Urothelium cell line (cell line): ENCODE data around the gene SYT9.

Experiments
- DNase-seq: peaks from one replicate; pipeline ENCODE4 v3.0.0; 2011; ENCODE audit warnings: low spot score, mixed read lengths
- FAIRE-seq: peaks from 2 replicates; lab custom pipeline; 2011; peaks lifted over from hg19 to GRCh38; lab: Jason Lieb, UNC

Gene SYT9, protein sequence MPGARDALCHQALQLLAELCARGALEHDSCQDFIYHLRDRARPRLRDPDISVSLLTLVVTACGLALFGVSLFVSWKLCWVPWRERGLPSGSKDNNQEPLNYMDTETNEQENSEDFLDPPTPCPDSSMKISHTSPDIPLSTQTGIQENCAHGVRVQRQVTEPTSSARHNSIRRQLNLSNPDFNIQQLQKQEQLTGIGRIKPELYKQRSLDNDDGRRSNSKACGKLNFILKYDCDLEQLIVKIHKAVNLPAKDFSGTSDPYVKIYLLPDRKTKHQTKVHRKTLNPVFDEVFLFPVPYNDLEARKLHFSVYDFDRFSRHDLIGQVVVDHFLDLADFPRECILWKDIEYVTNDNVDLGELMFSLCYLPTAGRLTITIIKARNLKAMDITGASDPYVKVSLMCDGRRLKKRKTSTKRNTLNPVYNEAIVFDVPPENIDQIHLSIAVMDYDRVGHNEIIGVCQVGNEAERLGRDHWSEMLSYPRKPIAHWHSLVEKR

DNA sequence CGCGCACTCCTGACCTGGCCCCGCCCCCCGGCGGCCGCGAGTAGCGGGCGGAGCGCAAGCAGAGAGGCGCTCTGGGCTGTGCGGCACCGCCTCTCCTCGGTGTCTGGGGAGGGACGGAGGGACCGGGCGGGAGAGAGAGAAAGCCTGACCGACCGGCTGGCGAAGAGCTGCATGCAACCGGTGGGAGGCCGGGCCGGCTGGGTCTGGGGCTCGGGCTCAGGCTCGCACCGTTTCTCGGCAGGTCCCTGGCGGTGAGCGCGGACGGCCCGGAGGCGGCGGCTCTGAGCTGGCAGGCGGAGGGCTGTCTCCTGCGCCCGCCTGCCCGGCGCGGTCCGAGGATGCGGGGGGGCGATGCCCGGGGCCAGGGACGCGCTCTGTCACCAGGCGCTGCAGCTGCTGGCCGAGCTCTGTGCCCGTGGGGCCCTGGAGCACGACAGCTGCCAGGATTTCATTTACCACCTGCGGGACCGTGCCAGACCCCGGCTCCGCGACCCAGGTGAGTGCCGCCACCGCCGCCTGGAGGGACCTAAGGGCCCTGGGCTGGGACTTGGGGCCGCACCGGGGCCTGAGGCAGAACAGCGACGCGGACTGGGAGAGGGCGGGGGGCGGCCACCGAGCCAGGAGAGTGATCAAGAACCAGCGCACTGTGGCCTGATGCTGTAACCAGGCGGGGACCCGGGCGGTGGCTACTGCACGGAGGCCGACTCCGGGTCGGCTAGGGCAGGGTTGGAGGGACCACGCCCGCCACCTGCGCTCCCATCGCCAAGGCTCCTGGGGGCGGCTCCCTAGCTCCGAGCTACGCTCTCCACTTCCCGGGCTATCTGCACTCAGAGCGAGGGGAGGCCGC, at the start of gene SYT9:
Gene SYT9, plus strand, starts transcription at position 69 of the 847 bp plus-strand sequence. Its CDS starts 283 bp downstream, at position 352.
- FAIRE-seq (no peak), DNase-seq (peak; percentile 77)

DNA sequence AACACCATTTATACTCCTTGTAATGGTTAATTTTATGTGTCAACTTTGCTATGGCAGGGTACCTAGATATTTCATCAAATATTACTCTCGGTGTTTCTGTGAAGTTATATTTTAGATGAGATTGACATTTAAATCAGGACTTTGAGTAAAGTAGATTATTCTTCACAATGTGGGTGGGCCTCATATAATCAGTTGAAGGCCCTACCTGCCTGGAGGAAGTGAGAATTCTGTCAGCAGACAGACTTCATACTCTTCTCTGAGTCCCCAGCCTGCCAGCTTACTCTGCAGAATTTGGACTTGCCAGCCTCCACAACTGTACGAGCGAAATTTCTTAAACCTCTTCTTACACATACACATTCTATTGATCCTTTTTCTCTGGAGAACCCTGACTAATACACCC, 49.3 kb upstream of the SYT9 start:
- FAIRE-seq = no peak

DNA sequence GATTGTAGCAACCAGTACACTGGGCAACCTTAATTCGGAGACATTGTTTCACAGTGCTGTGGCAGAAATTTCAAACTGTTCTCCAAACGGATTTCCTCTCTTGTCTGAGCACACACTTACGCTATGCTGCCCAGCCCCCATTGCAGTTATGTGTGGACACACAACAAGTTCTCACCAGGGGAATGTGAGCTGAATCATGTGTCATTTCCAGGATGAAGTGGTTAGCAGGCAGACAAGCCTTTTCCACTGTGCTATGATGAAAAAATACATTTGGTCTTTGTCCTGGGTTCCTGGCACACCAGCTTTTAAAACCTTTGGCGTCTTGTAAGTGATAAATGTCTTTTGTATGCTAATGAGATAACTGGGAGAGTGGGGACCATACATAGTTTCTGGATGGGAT, 46.9 kb upstream of the SYT9 start:
- FAIRE-seq = peak; percentile 91
- peak; percentile 32 for DNase-seq

More for the DNA sequence above, 49.3 kb upstream of the SYT9 start:
- no peak for DNase-seq

DNA sequence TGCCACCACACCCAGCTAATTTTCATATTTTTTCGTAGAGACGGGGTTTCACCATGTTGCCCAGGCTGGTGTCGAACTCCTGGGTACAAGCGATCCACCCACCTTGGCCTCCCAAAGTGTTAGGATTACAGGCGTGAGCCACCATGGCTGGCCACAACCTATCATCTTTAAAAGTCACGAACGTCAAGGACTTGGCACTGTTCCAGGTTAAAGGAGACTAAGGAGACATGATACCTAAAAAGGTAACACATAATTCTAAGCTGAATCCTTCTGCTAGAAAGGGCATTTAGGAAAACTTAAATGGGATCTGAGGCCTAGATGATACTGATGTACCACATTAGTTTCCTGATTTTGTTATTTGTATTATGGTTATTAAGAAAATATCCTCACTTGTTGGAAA, 43.3 kb upstream of the SYT9 start:
- no peak for FAIRE-seq

DNA sequence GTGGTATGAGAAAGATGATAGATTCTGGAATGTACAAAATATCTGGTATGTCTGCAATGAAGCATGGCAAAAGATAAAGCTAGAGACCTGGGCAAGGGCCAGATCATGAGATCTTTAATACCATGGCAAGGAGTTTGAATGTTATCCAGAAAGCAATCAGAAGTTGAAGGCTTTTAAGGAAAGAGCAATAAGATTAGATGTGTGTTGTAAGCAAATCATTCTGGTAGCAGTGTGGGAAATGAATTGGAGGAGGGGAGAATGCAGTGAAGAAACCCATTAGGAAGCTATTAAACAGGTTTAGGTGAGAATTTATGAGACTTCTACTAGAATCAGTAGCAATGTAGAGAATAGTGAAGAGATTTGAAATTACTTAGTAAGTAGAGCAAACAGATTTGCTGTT, 32.2 kb upstream of the SYT9 start:
- FAIRE-seq (no peak), DNase-seq (no peak)

More for the DNA sequence above, 43.3 kb upstream of the SYT9 start:
- DNase-seq = no peak

DNA sequence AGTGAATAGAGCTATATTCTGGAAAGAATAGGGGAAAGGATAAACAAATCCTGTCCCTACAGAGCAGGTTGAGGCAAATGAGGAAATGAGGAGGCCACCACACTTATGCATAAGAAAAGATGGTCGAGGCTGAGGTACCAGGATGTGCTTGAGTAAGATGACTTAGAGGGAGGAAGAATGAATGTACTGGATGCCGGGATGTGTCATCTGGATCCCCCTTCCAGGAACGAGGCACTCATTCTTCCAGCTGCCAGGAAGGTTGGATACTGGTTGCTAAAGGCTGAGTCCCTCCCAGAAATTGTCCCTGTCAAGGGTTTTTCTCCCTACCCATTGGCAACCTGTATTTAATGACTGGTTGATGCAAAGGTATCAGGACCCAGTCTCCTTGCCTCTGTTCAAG, 31.1 kb upstream of the SYT9 start:
- FAIRE-seq (no peak), DNase-seq (no peak)

DNA sequence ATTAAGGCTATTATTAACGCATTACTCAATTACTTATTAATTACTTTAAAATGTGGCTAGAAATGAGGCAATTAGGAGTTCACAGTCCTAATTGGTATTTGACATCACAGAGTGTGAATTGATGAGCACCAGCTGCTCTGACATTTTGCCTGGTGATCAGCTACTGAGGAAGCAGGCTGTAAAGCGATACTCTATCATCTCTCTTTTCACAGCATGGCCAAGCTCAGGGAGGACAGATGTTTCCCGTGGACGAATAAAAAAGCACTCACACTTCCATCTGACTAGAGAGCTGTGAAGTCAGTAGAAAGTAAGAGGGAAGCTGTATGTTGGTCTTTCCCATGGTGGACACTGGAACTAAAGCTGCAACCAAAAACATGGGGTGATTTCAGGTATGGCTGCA, 29.1 kb upstream of the SYT9 start:
- no peak for DNase-seq

DNA sequence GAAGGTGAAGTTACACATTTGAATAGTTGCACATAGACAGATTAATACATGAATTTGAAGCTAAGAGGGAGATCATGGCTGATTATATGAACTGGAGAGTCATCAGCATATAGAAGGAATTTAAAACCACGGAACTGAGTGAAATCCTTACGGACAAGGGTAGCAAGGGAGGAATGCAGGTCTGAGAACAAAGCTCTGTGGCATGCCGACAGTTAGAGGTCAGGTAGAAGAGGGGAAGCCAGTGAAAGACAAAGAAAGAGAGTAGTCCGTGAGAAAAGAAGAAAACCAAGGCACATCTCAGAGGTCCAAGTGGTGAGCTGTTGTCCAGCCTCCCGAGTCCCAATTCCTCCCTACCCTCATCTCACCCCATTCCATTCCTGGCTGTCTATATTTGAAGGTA, 11.8 kb upstream of the SYT9 start:
- DNase-seq (no peak), FAIRE-seq (no peak)

More for the DNA sequence above, 29.1 kb upstream of the SYT9 start:
- FAIRE-seq = no peak

DNA sequence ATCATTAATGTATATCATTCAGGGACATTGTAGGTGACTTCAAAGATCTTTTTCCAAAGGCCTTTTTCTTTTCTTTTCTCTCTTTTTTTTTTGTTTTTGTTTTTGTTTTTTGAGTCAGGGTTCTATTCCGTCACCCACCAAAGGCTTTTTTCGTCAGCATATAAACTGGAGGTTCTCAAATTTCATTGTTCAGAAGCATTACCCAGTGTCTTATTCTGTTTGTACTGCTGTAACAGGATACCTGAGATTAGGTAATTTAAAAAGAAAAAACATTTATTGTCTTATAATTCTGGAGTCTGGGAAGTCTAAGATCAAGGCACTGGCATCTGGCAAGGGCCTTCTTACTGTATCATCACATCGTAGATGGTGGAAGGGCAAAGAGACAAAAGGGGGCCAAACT, 6.4 kb upstream of the SYT9 start:
- DNase-seq (no peak), FAIRE-seq (no peak)

DNA sequence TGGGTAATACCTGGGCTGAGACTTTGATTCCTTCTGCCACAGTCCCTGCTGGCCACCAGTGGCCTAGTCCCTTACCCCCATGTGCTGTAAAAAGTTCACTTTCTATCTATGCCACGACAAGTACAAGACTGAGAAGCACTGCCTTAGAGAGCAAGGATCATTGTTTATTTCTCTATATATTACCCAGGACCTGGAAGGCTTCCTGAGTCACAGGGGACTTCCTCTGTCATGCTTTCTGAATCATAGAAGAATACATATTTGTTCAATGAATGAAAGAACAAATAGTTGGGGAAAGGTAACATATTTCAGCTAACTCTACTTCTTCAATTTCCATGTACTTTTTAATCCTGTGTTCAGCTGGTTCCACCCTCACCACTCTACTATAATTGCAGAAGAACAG, 5.5 kb upstream of the SYT9 start:
- DNase-seq = no peak
- FAIRE-seq = no peak

DNA sequence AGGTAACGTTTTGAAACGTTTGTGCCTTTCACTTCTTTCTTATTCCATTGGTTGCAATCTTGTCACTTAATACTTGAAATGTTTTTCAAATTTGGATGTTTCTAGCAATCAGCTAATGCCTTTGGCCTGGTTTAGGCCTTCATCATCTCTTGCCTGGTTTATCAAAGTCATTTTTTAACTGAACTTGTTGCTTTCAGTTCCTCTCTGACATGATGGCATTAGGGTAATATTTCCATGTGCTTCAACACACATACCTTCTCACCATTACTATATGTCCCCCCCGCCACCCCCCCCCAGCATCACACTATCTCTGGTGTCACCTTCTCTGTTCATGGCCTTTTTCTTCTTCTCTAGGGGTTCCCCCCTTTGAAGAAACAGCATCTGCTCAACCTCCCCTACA, 1.5 kb upstream of the SYT9 start:
- DNase-seq (no peak), FAIRE-seq (no peak)

DNA sequence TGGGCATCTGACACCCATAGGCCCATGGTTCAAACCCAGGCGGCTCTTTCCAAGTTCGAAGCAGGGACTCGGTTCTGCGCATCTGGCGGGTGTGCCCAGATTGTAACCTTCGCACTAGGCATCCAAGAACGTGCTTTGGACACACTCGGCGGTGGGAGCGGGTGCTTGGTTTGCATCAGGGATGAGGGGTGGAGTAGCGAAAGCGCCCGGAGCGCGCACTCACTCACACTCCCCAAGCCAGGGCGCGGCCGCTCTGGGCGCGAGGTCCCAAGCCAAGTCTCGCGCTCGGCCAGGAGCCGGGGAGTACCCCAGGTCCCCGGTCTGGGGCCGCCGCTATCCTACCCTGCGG, 243 bp upstream of the SYT9 start:
- FAIRE-seq (no peak), DNase-seq (no peak)

DNA sequence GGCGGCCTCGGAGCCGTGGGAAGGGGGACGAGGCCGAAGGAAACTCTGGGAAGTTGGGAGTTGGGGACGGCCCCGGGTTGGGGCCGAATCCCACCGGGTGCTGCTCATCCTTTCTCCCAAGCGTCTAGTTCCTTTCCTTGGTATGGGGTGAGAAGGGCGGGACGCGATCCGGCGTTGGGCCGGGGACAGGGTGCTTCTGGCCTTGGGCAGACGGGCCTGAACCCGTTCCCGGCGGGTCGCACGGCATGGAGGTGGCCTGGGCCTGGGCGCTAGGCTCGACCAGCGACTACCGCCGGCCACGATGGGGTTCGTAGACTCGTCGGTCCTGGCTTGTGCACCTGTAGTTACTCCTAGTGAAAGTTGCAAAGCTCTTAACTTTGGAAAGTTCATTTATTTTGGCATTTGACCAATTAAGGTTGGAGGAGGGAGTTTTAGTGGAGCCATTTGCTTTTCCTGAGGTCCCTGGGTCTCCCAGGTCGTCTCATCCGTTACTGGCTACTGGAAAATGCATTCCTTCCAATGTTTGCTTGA, 1.0 kb downstream of the SYT9 start:
- FAIRE-seq (no peak), DNase-seq (no peak)

DNA sequence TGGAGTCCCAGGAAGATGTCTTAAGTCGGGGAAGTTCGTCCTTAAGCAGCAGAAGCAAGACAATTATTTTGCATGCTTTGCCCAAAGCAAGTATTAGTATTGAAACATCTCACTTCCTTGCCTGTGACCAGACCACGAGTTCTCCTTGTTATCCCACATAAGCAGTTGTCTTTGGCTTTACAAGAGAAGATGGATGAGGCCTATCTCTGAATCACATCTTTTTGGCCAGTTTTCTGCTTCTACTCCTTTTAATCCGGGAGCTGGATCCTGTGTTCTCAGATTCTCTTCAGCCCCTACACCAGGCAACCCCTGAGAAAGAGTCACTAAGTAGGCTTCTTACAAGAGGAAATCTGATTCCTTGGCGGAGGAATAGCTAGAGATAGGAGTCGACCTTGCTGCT, 2.1 kb downstream of the SYT9 start:
- DNase-seq (no peak), FAIRE-seq (no peak)

DNA sequence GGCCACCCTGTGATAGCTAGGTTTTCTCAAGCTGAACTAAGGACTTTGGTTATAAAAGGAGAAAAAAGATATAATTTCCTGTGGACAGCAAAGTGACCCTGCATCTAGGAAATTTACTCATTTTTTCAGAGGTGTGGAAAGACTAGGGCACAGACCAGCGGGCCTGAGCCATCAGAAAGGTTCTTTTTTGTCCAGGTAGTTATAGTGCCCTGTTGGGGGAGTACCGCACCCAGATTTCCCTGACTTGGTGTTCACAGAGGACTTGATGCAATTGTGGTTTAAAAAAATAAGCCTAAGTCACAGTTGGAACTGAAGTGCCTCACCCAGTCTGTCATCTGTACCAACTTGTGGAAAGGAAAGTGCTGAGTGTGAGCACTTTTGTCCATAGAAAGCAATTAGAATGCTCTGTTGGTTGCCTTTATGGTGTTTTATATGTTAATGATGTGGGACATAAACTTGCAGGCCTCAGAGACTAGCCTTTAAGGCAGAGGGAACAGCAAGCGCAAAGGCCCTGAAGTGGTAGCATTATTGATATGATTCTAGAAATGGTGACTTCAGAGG, 3.1 kb downstream of the SYT9 start:
- no peak for DNase-seq
- FAIRE-seq = no peak

DNA sequence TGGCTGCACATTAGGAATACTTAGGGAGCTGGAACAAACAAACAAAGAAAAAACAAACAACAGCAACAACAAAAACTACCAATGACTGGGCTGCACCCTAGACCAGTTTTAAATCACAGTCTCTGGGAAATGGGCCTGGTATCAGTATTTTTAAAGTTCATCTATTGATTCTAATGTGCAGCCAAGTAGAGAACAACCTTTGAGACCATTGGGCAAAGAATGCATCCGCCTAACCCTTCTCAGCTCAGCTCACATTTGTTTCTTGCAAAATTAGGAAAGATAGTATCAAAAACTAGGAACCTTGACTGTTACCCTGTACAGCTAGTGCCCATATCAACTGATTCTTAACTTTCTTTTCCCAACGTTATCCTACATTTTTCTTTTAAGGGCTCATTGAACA, 5.2 kb downstream of the SYT9 start:
- DNase-seq (no peak), FAIRE-seq (no peak)

DNA sequence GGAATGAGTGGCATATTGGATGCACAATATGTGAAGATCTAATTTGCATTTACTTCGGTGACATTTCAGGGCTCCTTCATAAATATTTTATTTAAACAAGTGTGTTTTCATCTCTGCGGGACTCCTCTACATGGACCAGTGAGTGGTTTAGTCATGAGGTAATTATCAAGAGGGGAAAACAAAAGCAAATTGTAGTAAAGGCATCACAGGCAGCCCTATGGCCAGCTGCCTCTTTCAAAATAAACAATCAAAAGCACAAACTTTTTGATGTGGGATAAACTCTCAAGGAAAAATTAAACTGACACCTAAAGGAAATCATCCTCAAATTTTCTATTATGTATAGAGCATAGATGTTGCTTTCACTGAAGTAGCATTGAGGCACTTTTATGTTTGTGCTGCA, 6.0 kb downstream of the SYT9 start:
- FAIRE-seq = no peak
- DNase-seq = no peak

DNA sequence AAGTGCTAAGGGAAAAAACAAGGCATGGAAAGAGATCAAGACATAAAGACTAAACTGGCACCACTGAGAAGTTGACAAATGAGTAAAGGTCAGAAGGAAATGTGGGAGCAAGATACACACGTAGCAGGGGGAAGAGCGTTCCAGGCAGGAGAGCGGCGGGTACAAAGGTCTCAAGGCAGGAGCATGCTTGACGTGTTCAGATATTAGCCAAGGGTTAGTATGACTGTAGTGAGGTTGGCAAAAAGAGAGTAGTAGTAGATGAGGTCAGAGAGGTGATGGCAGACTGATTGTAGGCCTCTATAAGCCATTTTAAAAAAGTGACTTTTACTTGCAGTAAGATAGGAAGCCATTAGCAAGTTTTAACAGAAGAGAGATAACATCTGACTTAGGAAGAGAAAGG, 9.9 kb downstream of the SYT9 start:
- no peak for FAIRE-seq
- no peak for DNase-seq

DNA sequence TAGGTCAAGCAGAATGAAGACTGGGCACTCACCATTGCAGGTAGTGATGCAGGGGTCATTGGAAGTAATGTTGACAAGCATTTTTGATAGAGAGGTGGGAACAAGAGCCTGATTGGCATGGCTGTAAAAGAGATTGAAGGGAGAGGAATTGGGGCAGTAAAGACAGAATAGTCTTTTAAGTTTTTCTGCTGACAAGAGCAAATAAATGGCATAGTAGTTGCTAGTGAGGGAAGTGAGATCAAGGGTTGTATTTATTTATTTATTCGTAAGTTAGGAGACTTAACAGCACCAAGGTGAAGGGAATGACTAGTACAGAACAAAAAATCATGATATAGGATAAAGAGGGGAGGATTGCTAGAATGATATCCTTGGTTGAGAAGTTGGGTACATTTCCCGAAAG, 11.0 kb downstream of the SYT9 start:
- FAIRE-seq = no peak
- DNase-seq = no peak

DNA sequence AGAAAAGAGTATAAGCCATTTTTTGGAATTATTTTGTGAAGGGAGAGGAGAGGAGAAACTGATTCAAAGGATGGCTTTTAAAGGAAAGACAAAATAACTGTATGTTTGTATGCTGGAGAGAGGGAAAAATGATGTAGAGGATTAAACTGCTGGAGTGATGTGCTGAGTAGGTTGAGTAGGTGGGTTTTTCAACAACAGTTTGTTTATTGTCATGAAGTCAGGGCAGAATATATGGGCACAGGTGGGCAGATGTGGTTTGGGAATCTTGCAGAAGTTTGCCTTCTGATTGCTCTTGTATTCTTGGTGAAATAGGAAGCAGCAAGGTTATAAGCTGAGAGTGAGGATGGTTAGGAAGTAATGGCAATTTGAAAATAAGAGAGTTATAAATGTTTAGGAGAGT, 12.1 kb downstream of the SYT9 start:
- DNase-seq (no peak), FAIRE-seq (no peak)

DNA sequence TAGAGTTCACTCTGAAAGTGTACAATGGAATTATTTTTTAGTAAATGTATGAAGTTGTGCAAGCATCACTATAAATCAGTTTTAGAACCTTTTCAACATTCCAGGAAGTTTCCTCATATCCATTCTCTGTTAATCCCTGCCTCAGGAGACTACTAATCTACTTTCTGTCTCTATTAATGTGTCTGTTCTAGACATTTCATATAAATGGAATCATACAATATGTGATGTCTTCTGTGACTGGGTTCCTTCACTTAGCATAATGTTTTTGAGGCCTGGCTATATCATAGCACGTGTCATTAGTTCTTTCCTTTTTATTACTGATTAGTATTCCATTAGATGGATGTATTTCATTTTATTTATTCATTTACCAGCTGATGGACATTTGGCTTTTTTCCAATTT, 17.1 kb downstream of the SYT9 start:
- DNase-seq (no peak), FAIRE-seq (no peak)
